SK-N-SH treated with all-trans-retinoic acid at 6 μM for 48 hours (cell line): ENCODE measurements around the gene CD8B2.

Source experiments
- ATAC-seq: fragments of 200-7000 bp; cut with Tn5 transposase; 3 replicates; pipeline ENCODE4 v1.9.1; 2020; ENCODE audit warnings: mild to moderate bottlenecking, moderate library complexity
- ARNTL ChIP-seq: fragments of 450-650 bp; formaldehyde crosslinking; IDR thresholded peaks from 2 replicates; pipeline ENCODE4 v1.5.0; 2020; ENCODE audit warnings: low read depth, mild to moderate bottlenecking, moderate library complexity, borderline replicate concordance
- BACH2 ChIP-seq: fragments of 250-450 bp; sonication (Bioruptor Pico); IDR thresholded peaks from 2 replicates; pipeline ENCODE4 v1.9.0; 2021; ENCODE audit warnings: mild to moderate bottlenecking, borderline replicate concordance
- CREB5 ChIP-seq: fragments of 250-450 bp; sonication (Bioruptor Pico); IDR thresholded peaks from 2 replicates; pipeline ENCODE4 v1.5.1; 2020; ENCODE audit warnings: low read depth, mild to moderate bottlenecking, moderate library complexity
- CSDC2 ChIP-seq: fragments of 250-450 bp; sonication (Bioruptor Pico); IDR thresholded peaks from 2 replicates; pipeline ENCODE4 v1.5.0; 2020; ENCODE audit warnings: mild to moderate bottlenecking, moderate library complexity
- CSRNP3 ChIP-seq: fragments of 250-450 bp; sonication (Bioruptor Pico); IDR thresholded peaks from 2 replicates; pipeline ENCODE4 v1.5.1; 2021; ENCODE audit warnings: mild to moderate bottlenecking, moderate library complexity
- ESRRG ChIP-seq: fragments of 250-450 bp; sonication (Bioruptor Pico); IDR thresholded peaks from 2 replicates; pipeline ENCODE4 v1.6.1; 2021; ENCODE audit warnings: mild to moderate bottlenecking
- GLIS3 ChIP-seq: fragments of 250-450 bp; sonication (Bioruptor Pico); IDR thresholded peaks from 2 replicates; pipeline ENCODE4 v1.5.0; 2020; ENCODE audit warnings: mild to moderate bottlenecking, moderate library complexity
- OSR1 ChIP-seq: fragments of 250-450 bp; sonication (Bioruptor Pico); IDR thresholded peaks from 2 replicates; pipeline ENCODE4 v1.8.0; 2022; ENCODE audit warnings: moderate library complexity, mild to moderate bottlenecking, inconsistent platforms
- PATZ1 ChIP-seq: fragments of 250-450 bp; sonication (Bioruptor Pico); IDR thresholded peaks from 2 replicates; pipeline ENCODE4 v1.8.0; 2020; ENCODE audit warnings: mild to moderate bottlenecking, moderate library complexity, borderline replicate concordance
- PPARA ChIP-seq: fragments of 250-450 bp; sonication (Bioruptor Pico); IDR thresholded peaks from 2 replicates; pipeline ENCODE4 v1.5.0; 2020; ENCODE audit warnings: mild to moderate bottlenecking, borderline replicate concordance
- RARB ChIP-seq: fragments of 250-450 bp; sonication (Bioruptor Pico); IDR thresholded peaks from 2 replicates; pipeline ENCODE4 v1.8.0; 2021; ENCODE audit warnings: mild to moderate bottlenecking, moderate library complexity
- SNAI2 ChIP-seq: fragments of 250-450 bp; sonication (Bioruptor Pico); IDR thresholded peaks from 2 replicates; pipeline ENCODE4 v1.5.0; 2020; ENCODE audit warnings: mild to moderate bottlenecking, moderate library complexity
- TCF4 ChIP-seq: fragments of 250-450 bp; sonication (Bioruptor Pico); IDR thresholded peaks from 2 replicates; pipeline ENCODE4 v1.8.0; 2021; ENCODE audit warnings: mild to moderate bottlenecking, moderate library complexity, borderline replicate concordance
- TSHZ2 ChIP-seq: fragments of 250-450 bp; sonication (Bioruptor Pico); IDR thresholded peaks from 2 replicates; pipeline ENCODE4 v1.5.0; 2020; ENCODE audit warnings: mild to moderate bottlenecking, moderate library complexity
- ZC3H10 ChIP-seq: fragments of 250-450 bp; sonication (Bioruptor Pico); IDR thresholded peaks from 2 replicates; pipeline ENCODE4 v1.5.1; 2021; ENCODE audit warnings: mild to moderate bottlenecking, moderate library complexity
- ZFP3 ChIP-seq: fragments of 250-450 bp; sonication (Bioruptor Pico); IDR thresholded peaks from 2 replicates; pipeline ENCODE4 v1.5.0; 2020; ENCODE audit warnings: mild to moderate bottlenecking, moderate library complexity
- ZFP30 ChIP-seq: fragments of 450-650 bp; formaldehyde crosslinking; IDR thresholded peaks from 2 replicates; pipeline ENCODE4 v1.5.0; 2022; ENCODE audit warnings: mild to moderate bottlenecking, moderate library complexity
- ZNF565 ChIP-seq: fragments of 450-650 bp; formaldehyde crosslinking; conservative IDR thresholded peaks from 2 replicates; pipeline ENCODE4 v1.5.0; 2020; ENCODE audit warnings: low read depth, mild to moderate bottlenecking, moderate library complexity
- ZNF70 ChIP-seq: fragments of 450-650 bp; formaldehyde crosslinking; IDR thresholded peaks from 2 replicates; pipeline ENCODE4 v1.5.0; 2020; ENCODE audit warnings: mild to moderate bottlenecking, moderate library complexity
- ZNF8 ChIP-seq: fragments of 450-650 bp; formaldehyde crosslinking; IDR thresholded peaks from 2 replicates; pipeline ENCODE4 v1.5.0; 2020; ENCODE audit warnings: mild to moderate bottlenecking, moderate library complexity

Gene CD8B2

GRCh38 chr2:106541333-106541732 lies 54.2 kb downstream of the CD8B2 start:
- TF ChIP-seq RARB (no peak), BACH2 (CRISPR knock-in tag) (no peak), TCF4 (CRISPR knock-in tag) (no peak), PATZ1 (no peak), CSRNP3 (no peak), TSHZ2 (CRISPR knock-in tag) (no peak), ZFP30 (CRISPR knock-in tag) (no peak), ZNF565 (no peak), ESRRG (CRISPR knock-in tag) (no peak), ZC3H10 (no peak), ARNTL (CRISPR knock-in tag) (no peak), GLIS3 (no peak), ZNF70 (CRISPR knock-in tag) (no peak), PPARA (CRISPR knock-in tag) (no peak)
- no peak for ATAC-seq

DNA sequence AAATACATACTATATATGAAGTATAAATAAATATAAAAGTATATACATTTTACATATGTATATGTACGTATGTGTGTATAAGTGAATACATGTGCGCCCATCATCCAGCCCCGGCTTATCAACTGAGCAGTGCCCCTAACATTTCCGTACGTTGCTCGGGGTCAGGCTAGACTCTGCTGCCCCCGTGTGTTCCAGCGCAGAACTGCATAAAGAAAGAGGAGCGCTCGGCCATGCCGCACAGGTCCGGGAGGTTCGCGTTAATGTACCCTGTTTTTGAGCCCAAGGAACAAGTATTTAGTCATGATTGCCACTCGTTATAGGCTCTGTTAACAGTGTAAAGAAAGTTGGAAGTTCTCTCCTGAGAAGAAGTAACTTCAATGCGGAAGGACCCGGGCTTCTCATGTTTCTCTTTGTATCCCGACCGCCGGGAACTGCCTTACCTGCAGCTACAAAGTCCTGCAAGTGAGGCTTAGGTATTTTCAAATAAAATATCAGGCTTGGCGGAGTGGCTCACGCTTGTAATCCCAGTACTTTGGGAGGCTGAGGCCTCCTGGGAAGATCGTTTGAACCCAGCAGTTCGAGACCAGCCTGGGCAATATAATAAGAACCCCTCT lies 55.7 kb downstream of the CD8B2 start:
- peak; percentile 97 for ATAC-seq
- TF ChIP-seq CSDC2 (CRISPR knock-in tag) (no peak), ZFP3 (CRISPR knock-in tag) (no peak), PATZ1 (no peak), ZC3H10 (no peak), OSR1 (CRISPR knock-in tag) (no peak), ZNF70 (CRISPR knock-in tag) (no peak), ESRRG (CRISPR knock-in tag) (no peak), PPARA (CRISPR knock-in tag) (no peak), TCF4 (CRISPR knock-in tag) (no peak), ARNTL (CRISPR knock-in tag) (no peak), TSHZ2 (CRISPR knock-in tag) (no peak)

DNA sequence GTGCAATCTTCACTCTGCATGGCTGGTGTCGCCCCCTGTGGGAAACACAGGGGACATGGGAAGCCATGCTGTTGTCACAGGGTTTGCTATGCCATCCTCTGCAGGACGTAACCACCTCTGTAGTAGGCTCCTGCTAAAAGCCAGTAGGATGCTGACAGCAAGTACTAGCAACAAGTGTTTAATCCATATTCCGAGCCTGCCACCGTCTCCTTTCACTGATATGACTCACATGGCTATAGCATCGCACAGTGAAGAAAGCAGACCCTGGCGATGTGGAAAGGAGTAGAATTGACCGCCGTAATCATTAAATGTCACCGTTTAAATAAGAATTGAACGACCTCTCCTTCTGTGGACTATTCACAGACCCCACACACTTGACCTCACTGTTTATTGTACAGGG lies 57.8 kb downstream of the CD8B2 start:
- TF ChIP-seq PPARA (CRISPR knock-in tag) (no peak), ZFP3 (CRISPR knock-in tag) (no peak), CREB5 (CRISPR knock-in tag) (no peak), CSDC2 (CRISPR knock-in tag) (no peak), ZNF70 (CRISPR knock-in tag) (no peak), ZC3H10 (no peak), SNAI2 (no peak), TCF4 (CRISPR knock-in tag) (no peak), ESRRG (CRISPR knock-in tag) (no peak), ZNF8 (no peak), RARB (no peak), CSRNP3 (no peak), BACH2 (CRISPR knock-in tag) (no peak)
- ATAC-seq: no peak
